Common myeloid progenitor, CD34-positive (primary cell): Measurements from ENCODE around the gene NOL9.

ENCODE experiments used
- CTCF ChIA-PET: fragments of 350-600 bp; sonication (Branson Sonifier 250); formaldehyde crosslinking; loops from one replicate; lab custom pipeline; 2021; ENCODE audit warnings: antibody characterized with exemption; lab: Charles Lee
- POLR2A ChIA-PET: fragments of 350-600 bp; sonication (Branson Sonifier 250); formaldehyde crosslinking; loops from one replicate; lab custom pipeline; 2021; ENCODE audit warnings: antibody characterized with exemption; lab: Charles Lee
- DNase-seq, 3 donors: peaks; one replicate each; pipeline versions ENCODE4 v3.0.0 to v3.0.0-alpha.2; 2013
- H3K27ac ChIP-seq, 2 experiments: 1 replicate in 1 of 2; 2 replicates in 1 of 2; pipeline ENCODE4 v1.7.0; 2013; ENCODE audit warnings: inconsistent platforms in 2 of 2, low read length in 2 of 2, mild to moderate bottlenecking in 2 of 2, low read depth in 1 of 2, moderate library complexity in 1 of 2; ENCODE audit not compliant: severe bottlenecking in 2 of 2, insufficient read depth in 1 of 2, poor library complexity in 1 of 2
- H3K27me3 ChIP-seq, 5 experiments: replicated peaks in 2 of 5; 1 replicate in 3 of 5; 2 replicates in 2 of 5; pipeline versions ENCODE4 v1.6.1 to v1.7.0; 2013; ENCODE audit warnings: low read length in 4 of 5, mild to moderate bottlenecking in 2 of 5, moderate library complexity in 2 of 5, inconsistent platforms in 1 of 5; ENCODE audit not compliant: insufficient read depth in 5 of 5, control insufficient read depth in 4 of 5
- H3K36me3 ChIP-seq, 4 experiments: 1 replicate in 2 of 4; 2 replicates in 2 of 4; pipeline versions ENCODE4 v1.6.1 to v1.7.0; 2013; ENCODE audit warnings: low read length in 3 of 4, control low read depth in 1 of 4, mild to moderate bottlenecking in 1 of 4; ENCODE audit not compliant: control insufficient read depth in 4 of 4, insufficient read depth in 4 of 4
- H3K4me1 ChIP-seq, 4 experiments: 1 replicate in 3 of 4; 2 replicates in 1 of 4; pipeline versions ENCODE4 v1.6.1 to v1.7.1; 2013; ENCODE audit warnings: low read length in 3 of 4, mild to moderate bottlenecking in 3 of 4, control low read depth in 1 of 4, inconsistent platforms in 1 of 4, moderate library complexity in 1 of 4; ENCODE audit not compliant: control insufficient read depth in 4 of 4, insufficient read depth in 4 of 4; ENCODE audit errors: control extremely low read depth in 1 of 4
- H3K4me3 ChIP-seq, 7 experiments: 1 replicate in 4 of 7; 2 replicates in 3 of 7; pipeline versions ENCODE4 v1.5.1 to v1.7.0; 2013; ENCODE audit warnings: mild to moderate bottlenecking in 7 of 7, low read length in 6 of 7, moderate library complexity in 6 of 7, inconsistent platforms in 2 of 7, low read depth in 2 of 7, control low read depth in 1 of 7; ENCODE audit not compliant: insufficient read depth in 4 of 7, control insufficient read depth in 1 of 7; ENCODE audit errors: extremely low read depth in 1 of 7
- H3K9me3 ChIP-seq, 5 experiments: 1 replicate in 4 of 5; 2 replicates in 1 of 5; pipeline versions ENCODE4 v1.6.1 to v1.7.1; 2013; ENCODE audit warnings: low read length in 4 of 5, mild to moderate bottlenecking in 2 of 5, inconsistent platforms in 1 of 5, low read depth in 1 of 5, moderate library complexity in 1 of 5; ENCODE audit not compliant: control insufficient read depth in 4 of 5, insufficient read depth in 2 of 5; ENCODE audit errors: control extremely low read depth in 1 of 5
- WGBS: methylation state at CpG from one replicate; pipeline ENCODE4 v1.1.5; 2013; ENCODE audit not compliant: insufficient coverage; 5-methylcytosine and 5-hydroxymethylcytosine counted together

The NOL9 gene

DNA sequence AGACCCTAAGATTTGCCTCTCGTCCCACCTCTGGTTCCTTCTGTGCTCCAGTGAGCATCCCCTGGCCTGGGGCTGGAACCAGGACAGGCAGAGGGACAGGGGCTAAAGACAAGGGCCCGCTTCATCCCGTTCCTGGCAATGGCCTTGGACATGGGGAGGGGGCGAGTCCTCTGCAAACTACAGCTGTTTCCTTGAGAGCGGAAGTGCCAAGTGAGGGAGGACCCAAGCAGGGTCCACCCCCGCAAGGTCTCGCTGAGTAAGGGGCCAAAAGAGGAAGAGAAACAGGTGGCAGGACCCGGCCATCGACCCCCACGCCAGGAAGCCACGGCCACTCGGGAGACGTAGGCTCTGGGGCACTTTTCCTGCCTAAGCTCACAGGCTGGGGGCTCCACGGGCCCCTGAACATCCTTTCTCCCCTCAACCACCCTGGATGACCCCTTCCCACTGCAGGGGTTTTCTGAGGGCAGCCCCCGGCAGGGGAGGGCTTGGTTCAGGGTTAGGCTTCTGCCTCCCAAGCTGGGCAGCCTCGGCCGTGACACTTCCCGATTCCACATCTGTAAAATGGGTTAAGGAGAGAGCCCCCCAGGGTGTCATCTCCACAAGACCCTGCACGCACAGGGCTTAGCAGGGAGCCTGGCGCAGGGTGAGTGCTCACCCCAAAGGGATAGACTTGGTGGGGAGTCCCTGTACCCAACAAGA, 44.9 kb downstream of the NOL9 start:
- Histone ChIP-seq H3K9me3 (no peaks in the 10 kb centered on the region), H3K27me3 (no peaks in the 10 kb centered on the region), H3K4me3 (peak overlapping the region in 1 of 7 experiments; percentile 4), H3K27ac (no peak overlapping the region), H3K4me1 (peaks cover 0 to 47% (median 23%) of the 10 kb centered on the region in 4 experiments), H3K36me3 (no peaks in the 10 kb centered on the region)
- 27% methylated on average over 15 of the region's 20 CpGs for WGBS
- ChIA-PET CTCF (interaction anchor here (0.6 to 1.2 kb wide), 3 partner anchors 11 to 99 kb away, joined by 3 to 5 read pairs (median 3); no protein-coding TSS in a partner anchor), POLR2A (no interaction called here)
- DNase-seq: peak in 2 of 3 donors; percentile 62 to 72

- Histone ChIP-seq H3K9me3 (no peaks in the 10 kb centered on the region), H3K4me3 (peak overlapping the region in 1 of 7 experiments; percentile 4), H3K36me3 (no peaks in the 10 kb centered on the region), H3K27me3 (no peaks in the 10 kb centered on the region), H3K4me1 (peaks cover 0 to 47% (median 23%) of the 10 kb centered on the region in 4 experiments), H3K27ac (no peak overlapping the region)
- ChIA-PET POLR2A (no interaction called here), CTCF (interaction anchor here (0.6 to 0.9 kb wide), 2 partner anchors 20 to 100 kb away, joined by 3 to 5 read pairs; no protein-coding TSS in a partner anchor)
- 94% methylated on average over 11 of the region's 11 CpGs for WGBS
- DNase-seq: no peak
Observed at GRCh38 chr1:6508816-6509189, 45.5 kb downstream of the NOL9 start.

GRCh38 chr1:6508154-6508815, 46.0 kb downstream of the NOL9 start:
- H3K27ac ChIP-seq: no peak overlapping the region
- H3K27me3 ChIP-seq: no peaks in the 10 kb centered on the region
- no peaks in the 10 kb centered on the region for H3K9me3 ChIP-seq
- 94% methylated on average over 14 of the region's 18 CpGs for WGBS
- no peak overlapping the region for H3K4me3 ChIP-seq
- POLR2A ChIA-PET: no interaction called here
- CTCF ChIA-PET: interaction anchor here (0.9 kb wide), 1 partner anchor 20 kb away, joined by 5 read pairs; no protein-coding TSS in a partner anchor
- DNase-seq: no peak
- H3K36me3 ChIP-seq: no peaks in the 10 kb centered on the region
- H3K4me1 ChIP-seq: peaks cover 0 to 47% (median 23%) of the 10 kb centered on the region in 4 experiments

DNA sequence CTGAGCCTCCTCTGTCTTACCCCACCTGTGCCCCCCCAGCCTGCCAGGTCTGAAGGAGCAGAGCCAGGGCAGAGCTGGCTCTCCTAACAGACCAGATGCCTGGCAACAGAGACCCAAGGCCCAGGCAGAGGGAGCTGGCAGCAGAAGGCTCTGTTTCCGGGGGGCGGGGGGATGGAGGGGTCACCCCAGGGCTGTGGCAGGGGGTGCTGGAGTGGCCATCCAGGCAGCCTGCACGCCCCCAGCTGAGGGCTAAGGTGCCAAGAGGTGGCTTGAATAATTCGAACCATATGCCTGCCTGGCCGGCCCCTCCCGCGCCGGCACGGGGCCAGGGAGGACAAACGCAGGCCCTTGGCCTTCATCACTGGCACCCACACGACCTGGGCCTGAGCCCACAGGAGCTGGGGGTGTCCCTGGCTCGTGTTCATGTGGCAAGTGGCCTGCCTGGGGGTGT, 46.8 kb downstream of the NOL9 start:
- 98% methylated on average over 8 of the region's 12 CpGs for WGBS
- H3K36me3 ChIP-seq: no peaks in the 10 kb centered on the region
- no peak overlapping the region for H3K27ac ChIP-seq
- H3K9me3 ChIP-seq: no peaks in the 10 kb centered on the region
- no peak overlapping the region for H3K4me3 ChIP-seq
- DNase-seq: no peak
- ChIA-PET CTCF (interaction anchor here (0.9 to 1.0 kb wide), 2 partner anchors 15 to 19 kb away, joined by 3 read pairs; no protein-coding TSS in a partner anchor), POLR2A (interaction anchor here (0.6 kb wide), 1 partner anchor 12 kb away, joined by 3 read pairs; no protein-coding TSS in a partner anchor)
- peaks cover 0 to 1% (median 0%) of the 10 kb centered on the region in 5 experiments for H3K27me3 ChIP-seq
- H3K4me1 ChIP-seq: peaks cover 0 to 46% (median 23%) of the 10 kb centered on the region in 4 experiments

DNA sequence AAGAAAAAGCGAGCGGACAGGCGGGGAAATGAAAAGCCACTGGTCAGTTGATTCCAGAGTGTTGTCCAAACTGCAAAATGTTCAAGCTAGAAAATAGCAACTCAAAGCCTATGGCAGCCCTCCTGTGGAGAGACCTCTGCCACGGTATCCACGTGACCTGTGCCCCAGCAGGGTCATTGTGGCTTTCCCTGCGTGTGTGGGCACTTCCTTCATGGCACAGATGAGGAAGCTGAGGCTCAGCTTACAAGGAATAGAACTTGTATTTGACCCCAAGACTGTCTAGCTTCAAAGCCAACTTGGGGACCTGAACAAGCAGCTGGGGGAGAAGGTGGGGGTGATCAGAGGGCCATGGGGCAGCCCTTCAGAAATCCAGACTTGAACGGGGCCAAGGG, 47.3 kb downstream of the NOL9 start:
- ChIA-PET CTCF (interaction anchor here (0.9 to 1.0 kb wide), 2 partner anchors 16 to 18 kb away, joined by 3 read pairs; no protein-coding TSS in a partner anchor), POLR2A (interaction anchor here (0.6 kb wide), 1 partner anchor 12 kb away, joined by 3 read pairs; no protein-coding TSS in a partner anchor)
- no peaks in the 10 kb centered on the region for H3K9me3 ChIP-seq
- WGBS: 51% methylated on average over 6 of the region's 7 CpGs
- H3K4me3 ChIP-seq: no peak overlapping the region
- DNase-seq: peak; percentile 34 to 68 (median 57)
- H3K27me3 ChIP-seq: peaks cover 0 to 2% (median 0%) of the 10 kb centered on the region in 5 experiments
- H3K36me3 ChIP-seq: no peaks in the 10 kb centered on the region
- peaks cover 0 to 42% (median 23%) of the 10 kb centered on the region in 4 experiments for H3K4me1 ChIP-seq
- no peak overlapping the region for H3K27ac ChIP-seq

DNA sequence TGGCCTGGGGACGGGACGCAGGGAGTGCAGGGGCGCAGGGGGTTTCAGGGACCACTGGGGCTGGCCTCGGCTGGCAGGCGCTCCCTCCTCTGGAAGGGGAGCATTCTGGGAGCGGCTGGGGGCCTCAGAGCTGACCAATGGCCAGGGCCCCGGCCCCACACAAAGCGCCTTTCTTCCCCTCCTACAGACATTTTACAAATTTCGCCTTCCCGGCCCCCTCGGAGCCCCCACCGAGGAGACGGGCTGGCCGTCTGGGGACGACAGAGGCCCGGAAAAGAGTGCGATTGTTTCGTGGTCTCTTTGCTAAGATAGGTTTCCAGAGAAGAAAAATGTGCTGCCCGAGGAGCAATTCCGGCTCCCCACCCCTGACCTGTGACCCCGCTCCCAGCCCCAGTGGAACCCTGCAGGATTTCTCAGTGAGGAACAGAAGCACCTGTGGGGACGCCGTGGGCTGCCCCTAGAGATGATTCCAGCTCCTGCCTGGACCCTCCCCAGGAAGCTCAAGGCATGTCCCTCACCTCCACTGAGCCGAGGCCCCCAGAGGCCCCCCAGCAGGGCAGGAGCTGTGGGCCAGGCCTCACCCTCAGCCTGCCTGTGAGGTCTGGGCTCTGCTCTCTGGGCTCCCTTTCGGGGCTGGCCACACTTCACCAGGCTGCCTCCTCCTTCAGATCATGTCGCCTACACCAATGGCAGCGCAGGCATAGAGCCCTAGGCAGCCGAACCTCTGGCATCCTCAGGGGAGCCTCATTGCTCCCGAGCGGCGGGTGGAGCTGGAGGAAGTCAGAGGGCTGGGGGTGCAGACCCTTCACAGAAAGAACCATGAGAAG, 47.9 kb downstream of the NOL9 start:
- Histone ChIP-seq H3K27ac (no peak overlapping the region), H3K4me3 (no peak overlapping the region), H3K9me3 (no peaks in the 10 kb centered on the region), H3K27me3 (peaks cover 0 to 2% (median 0%) of the 10 kb centered on the region in 5 experiments), H3K36me3 (no peaks in the 10 kb centered on the region), H3K4me1 (peaks cover 0 to 42% (median 23%) of the 10 kb centered on the region in 4 experiments)
- 93% methylated on average over 28 of the region's 31 CpGs for WGBS
- no peak for DNase-seq
- POLR2A ChIA-PET: interaction anchor here (0.6 kb wide), 1 partner anchor 11 kb away, joined by 3 read pairs; no protein-coding TSS in a partner anchor
- CTCF ChIA-PET: interaction anchor here (0.9 to 1.2 kb wide), 2 partner anchors 17 kb away, joined by 3 read pairs; no protein-coding TSS in a partner anchor
